PFSK-1 (cell line): ENCODE data around the gene SUSD6.

Experiments used
- FOXP2 ChIP-seq: optimal IDR thresholded peaks from 2 replicates; pipeline ENCODE3; 2011; ENCODE audit warnings: borderline replicate concordance, control low read depth, inconsistent platforms; ENCODE audit not compliant: insufficient read depth; ENCODE audit errors: extremely low read length, extremely low read depth
- POLR2AphosphoS5 ChIP-seq: IDR thresholded peaks from 2 replicates; pipeline ENCODE4 v1.6.1; 2012; ENCODE audit warnings: low read depth, mild to moderate bottlenecking, control low read depth, low read length, moderate library complexity
- SIN3A ChIP-seq: IDR thresholded peaks from 2 replicates; pipeline ENCODE4 v1.6.1; 2012; ENCODE audit warnings: mild to moderate bottlenecking, low read length, moderate library complexity, borderline replicate concordance; ENCODE audit not compliant: insufficient read depth
- TAF1 ChIP-seq: IDR thresholded peaks from 2 replicates; pipeline ENCODE4 v1.6.1; 2012; ENCODE audit warnings: low read length, control low read depth, borderline replicate concordance; ENCODE audit not compliant: insufficient read depth
- TF ChIP-seq, protein P1 (sequence below), 2 experiments: IDR thresholded peaks; 2 replicates each; pipeline versions ENCODE4 v1.6.1 to v1.8.0; 2011 to 2012; ENCODE audit warnings: low read depth in 2 of 2, low read length in 2 of 2, control low read depth in 1 of 2, inconsistent platforms in 1 of 2, mild to moderate bottlenecking in 1 of 2, moderate library complexity in 1 of 2; ENCODE audit not compliant: insufficient read depth in 1 of 2

The SUSD6 gene

DNA sequence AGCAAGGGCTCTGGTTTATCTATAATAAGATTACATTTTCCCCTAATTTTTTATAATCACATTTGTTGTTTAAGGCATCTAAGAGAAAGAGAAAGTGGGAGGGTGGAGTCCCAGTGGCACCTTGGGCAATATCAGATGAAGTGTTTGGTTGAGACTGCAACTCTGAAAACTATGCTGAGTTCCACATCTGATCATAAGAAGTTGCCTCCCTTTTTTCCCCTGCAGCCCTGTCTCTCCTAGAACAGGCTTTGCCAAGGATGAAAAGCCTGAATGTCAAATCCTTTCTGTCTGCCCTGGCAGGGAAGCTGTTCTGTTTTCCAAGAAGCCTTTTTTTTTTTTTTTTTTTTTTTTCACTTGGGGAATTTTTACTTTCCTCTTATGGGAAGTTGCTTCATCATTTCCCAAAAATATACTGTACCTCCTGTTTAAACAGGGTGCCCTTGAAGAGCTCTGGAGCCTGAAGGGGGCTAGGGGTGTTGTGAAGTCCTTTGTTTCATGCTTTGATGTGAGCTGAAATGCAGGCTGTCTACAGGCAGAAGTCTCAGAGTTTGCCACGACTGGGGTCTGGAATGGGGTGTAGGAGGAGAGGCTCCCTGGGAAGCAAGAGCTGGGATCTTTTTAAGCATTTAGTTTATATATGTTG, 71.3 kb downstream of the SUSD6 start:
- TF ChIP-seq POLR2AphosphoS5 (no peak), FOXP2 (no peak), TAF1 (no peak), SIN3A (no peak)

DNA sequence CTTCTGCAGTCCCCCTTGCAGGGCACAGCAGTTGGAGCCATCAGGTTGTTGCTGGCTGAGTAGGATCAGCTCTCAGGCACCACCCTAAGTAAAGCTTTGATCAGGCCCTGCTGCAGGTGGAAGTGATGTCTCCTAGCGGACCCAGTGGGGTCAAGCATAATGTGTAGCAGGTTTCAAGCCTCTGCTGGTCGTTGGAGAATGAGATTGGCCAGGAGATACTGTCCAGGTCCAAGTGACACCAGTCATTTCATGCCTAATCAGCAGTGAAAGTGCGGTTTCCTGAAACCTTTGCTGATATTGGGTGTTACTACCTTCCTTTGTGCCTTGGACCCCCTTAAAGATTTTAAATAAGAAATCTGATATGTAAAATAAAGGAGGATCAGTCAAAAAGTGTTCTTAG, 72.6 kb downstream of the SUSD6 start:
- TF ChIP-seq, protein P1, sequence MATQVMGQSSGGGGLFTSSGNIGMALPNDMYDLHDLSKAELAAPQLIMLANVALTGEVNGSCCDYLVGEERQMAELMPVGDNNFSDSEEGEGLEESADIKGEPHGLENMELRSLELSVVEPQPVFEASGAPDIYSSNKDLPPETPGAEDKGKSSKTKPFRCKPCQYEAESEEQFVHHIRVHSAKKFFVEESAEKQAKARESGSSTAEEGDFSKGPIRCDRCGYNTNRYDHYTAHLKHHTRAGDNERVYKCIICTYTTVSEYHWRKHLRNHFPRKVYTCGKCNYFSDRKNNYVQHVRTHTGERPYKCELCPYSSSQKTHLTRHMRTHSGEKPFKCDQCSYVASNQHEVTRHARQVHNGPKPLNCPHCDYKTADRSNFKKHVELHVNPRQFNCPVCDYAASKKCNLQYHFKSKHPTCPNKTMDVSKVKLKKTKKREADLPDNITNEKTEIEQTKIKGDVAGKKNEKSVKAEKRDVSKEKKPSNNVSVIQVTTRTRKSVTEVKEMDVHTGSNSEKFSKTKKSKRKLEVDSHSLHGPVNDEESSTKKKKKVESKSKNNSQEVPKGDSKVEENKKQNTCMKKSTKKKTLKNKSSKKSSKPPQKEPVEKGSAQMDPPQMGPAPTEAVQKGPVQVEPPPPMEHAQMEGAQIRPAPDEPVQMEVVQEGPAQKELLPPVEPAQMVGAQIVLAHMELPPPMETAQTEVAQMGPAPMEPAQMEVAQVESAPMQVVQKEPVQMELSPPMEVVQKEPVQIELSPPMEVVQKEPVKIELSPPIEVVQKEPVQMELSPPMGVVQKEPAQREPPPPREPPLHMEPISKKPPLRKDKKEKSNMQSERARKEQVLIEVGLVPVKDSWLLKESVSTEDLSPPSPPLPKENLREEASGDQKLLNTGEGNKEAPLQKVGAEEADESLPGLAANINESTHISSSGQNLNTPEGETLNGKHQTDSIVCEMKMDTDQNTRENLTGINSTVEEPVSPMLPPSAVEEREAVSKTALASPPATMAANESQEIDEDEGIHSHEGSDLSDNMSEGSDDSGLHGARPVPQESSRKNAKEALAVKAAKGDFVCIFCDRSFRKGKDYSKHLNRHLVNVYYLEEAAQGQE (IDR thresholded peaks at IDR 0.05; ENCODE audit: insufficient read depth in 1 of 2, low read depth in 2 of 2, low read length in 2 of 2) = no peak
- TF ChIP-seq FOXP2 = no peak
- TF ChIP-seq SIN3A = no peak

DNA sequence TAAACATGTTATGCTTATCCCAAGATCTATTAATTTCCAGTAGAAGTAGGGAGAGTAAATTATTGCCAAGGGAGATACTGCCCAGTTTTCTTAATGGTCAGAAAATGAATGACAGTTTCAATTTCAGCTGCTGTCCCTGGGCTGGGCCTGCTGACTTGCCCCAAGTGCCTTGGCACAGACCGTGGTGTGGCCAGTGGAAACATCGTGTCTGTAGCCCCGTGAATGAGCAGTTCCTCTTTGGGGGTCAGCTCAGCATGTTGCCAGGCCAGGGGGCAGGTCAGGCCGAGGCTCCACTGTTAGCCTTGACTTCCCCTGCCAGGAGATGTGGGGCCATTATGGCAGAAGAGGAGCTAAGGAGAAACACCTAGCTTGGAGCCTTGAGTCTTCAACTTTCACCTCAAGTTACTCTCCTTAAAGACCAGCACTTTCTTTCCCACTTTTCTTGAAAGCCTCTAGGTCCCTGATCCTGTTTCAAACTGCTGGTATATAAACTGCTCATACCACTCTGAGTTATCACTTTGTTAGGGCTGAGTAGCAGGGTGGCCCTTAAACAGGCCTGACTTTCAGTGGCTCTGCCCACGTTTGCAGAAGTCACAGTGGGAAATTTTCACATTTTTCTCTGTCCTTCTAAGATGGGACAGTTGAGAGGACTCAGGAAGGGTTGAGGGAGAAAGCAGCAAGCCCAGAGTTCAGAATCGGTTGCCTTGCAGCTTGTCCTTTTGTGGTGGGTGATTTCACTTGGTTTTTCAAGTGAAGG, 73.2 kb downstream of the SUSD6 start:
- TF ChIP-seq, protein P1 (IDR thresholded peaks at IDR 0.05; ENCODE audit: insufficient read depth in 1 of 2, low read depth in 2 of 2, low read length in 2 of 2) = no peak
- TF ChIP-seq SIN3A = no peak
- TF ChIP-seq FOXP2 = no peak
- no peak for TF ChIP-seq TAF1
- no peak for TF ChIP-seq POLR2AphosphoS5

DNA sequence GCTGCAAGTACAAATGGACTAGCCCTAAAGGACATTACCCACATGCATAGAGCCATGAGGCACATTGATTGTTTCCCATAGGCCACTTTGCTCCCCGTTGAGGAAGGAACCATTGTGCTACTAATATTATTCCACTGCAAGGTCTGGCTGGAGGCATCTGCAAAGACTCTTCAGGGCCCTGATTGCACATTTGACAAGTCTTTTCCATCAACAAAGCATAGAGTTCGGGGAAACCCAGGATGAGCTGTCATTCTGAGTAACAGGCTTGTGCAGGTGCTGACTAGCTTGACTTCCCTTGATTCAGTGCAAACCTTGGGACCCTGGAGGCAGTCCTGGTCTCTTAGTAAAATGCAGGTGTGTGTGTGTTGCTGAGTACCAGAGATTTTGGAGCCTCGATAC, 73.8 kb downstream of the SUSD6 start:
- TF ChIP-seq TAF1 (no peak), SIN3A (no peak), POLR2AphosphoS5 (no peak), FOXP2 (no peak)
- TF ChIP-seq, protein P1 (IDR thresholded peaks at IDR 0.05; ENCODE audit: insufficient read depth in 1 of 2, low read depth in 2 of 2, low read length in 2 of 2) = no peak

DNA sequence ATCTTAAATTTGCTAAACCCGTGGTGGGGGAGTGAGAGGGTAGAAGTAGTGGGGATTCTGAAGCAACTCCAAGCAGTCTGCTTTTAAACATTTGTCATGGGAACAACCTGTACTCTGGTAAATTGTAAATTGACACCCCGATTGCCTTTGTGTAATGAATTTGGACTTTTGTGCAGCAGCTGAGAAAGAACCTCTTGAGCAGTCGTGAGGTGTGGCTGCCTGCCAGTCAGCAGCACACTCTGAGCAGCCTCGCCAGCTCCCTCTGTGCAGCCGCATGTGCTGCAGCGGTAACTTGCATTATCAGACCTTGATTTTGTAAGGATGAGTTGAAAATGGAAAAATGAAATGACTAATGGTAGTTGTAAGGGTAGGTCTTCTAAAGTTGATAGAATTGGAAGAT, 74.3 kb downstream of the SUSD6 start:
- TF ChIP-seq POLR2AphosphoS5 (no peak), TAF1 (no peak), FOXP2 (no peak), SIN3A (no peak)
- TF ChIP-seq, protein P1 (IDR thresholded peaks at IDR 0.05; ENCODE audit: insufficient read depth in 1 of 2, low read depth in 2 of 2, low read length in 2 of 2) = no peak
